Neural crest cell (in vitro differentiated cells): ENCODE results near the gene IMPDH1. TPM values are rescaled to one million over a fixed set of nuclear protein-coding genes. Genes with fewer than 3 reads are reported as not detected.

Experiments
- DNase-seq: peaks from one replicate; pipeline ENCODE4 v3.0.0; 2021; ENCODE audit warnings: low read depth, mixed read lengths, low spot score
- H3K27ac Mint-ChIP-seq: one replicate; pipeline ENCODE4 v1.8.0; 2021; ENCODE audit warnings: mild to moderate bottlenecking, mixed read lengths; ENCODE audit not compliant: unreplicated experiment
- H3K27me3 Mint-ChIP-seq: 2 replicates; pipeline ENCODE4 v1.8.0; 2021; ENCODE audit warnings: low read depth, mild to moderate bottlenecking, mixed read lengths
- H3K36me3 Mint-ChIP-seq: 2 replicates; pipeline ENCODE4 v1.8.0; 2021; ENCODE audit warnings: low read depth, mild to moderate bottlenecking, mixed read lengths
- H3K4me1 Mint-ChIP-seq: 2 replicates; pipeline ENCODE4 v1.8.0; 2021; ENCODE audit warnings: mixed read lengths
- H3K4me3 Mint-ChIP-seq: one replicate; pipeline ENCODE4 v1.8.0; 2021; ENCODE audit warnings: mild to moderate bottlenecking, mixed read lengths
- H3K9me3 Mint-ChIP-seq: 2 replicates; pipeline ENCODE4 v1.8.0; 2021; ENCODE audit warnings: mixed read lengths
- CTCF ChIP-seq: fragments of 200-600 bp; sonication (generic); conservative IDR thresholded peaks from 2 replicates; pipeline ENCODE4 v1.5.0; 2021; ENCODE audit warnings: antibody characterized with exemption, mild to moderate bottlenecking
- total RNA-seq: library from RNA; stranded (reverse); gene quantifications from 2 replicates; pipeline ENCODE4 v1.2.1, GENCODE V29; 2021

IMPDH1 gene
- total RNA-seq, 1 donor from 2014 or later: 56.7 TPM

DNA sequence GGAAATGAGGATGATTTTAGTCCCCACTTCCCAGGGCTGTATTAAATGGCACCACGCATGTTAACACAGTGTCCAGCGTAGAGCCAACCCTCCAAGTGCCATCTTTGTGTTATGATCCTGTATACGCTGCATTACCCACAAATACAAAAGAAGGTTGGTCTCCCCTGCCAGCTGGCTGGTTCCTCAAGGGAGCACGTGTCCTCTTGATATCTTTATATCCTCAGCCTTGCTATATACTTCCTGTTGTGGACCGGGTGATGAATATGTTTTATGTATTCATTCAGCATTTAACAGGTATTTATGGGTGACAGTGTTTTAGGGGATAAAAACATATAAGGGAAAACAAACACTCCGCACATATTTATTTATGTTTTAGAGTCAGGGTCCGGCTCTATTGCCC is 25.1 kb downstream of the IMPDH1 start:
- no peak for TF ChIP-seq CTCF
- Mint-ChIP-seq H3K27ac (no peak overlapping the region), H3K4me1 (peaks cover 36% of the 10 kb centered on the region), H3K9me3 (no peaks in the 10 kb centered on the region), H3K27me3 (no peaks in the 10 kb centered on the region), H3K4me3 (no peak overlapping the region), H3K36me3 (no peaks in the 10 kb centered on the region)
- DNase-seq: no peak

DNA sequence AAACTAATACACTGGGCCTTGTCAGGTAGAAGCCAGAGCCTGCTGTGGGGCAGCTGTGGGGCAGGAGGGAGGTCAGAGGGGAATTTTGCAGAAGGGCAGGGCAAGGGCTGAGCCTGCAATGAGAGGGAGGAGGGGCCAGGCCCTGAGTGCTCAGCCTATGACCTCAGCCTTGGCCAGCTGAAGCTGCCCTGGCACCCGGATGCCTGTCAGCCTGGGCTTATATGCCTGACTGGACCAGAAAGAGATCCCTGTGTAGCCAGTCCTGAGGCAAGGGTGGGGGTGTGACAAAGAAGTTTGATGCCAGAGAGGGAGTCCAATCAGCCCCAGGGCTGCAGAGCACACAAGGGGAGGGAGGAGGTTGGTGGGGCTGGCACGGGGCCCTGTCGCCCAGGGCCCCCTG is 26.0 kb downstream of the IMPDH1 start:
- peaks cover 34% of the 10 kb centered on the region for H3K4me1 Mint-ChIP-seq

GRCh38 chr7:128381161-128381821 is 28.5 kb downstream of the IMPDH1 start:
- Mint-ChIP-seq H3K27me3 (no peaks in the 10 kb centered on the region), H3K4me3 (no peak overlapping the region), H3K4me1 (peaks cover 19% of the 10 kb centered on the region), H3K36me3 (no peaks in the 10 kb centered on the region), H3K27ac (no peak overlapping the region), H3K9me3 (peaks cover 3% of the 10 kb centered on the region)
- TF ChIP-seq CTCF: peak; percentile 73
- peak; percentile 49 for DNase-seq

More for the DNA sequence above, 26.0 kb downstream of the IMPDH1 start:
- TF ChIP-seq CTCF: no peak
- Mint-ChIP-seq H3K36me3 (no peaks in the 10 kb centered on the region), H3K4me3 (no peak overlapping the region), H3K9me3 (no peaks in the 10 kb centered on the region), H3K27ac (peak overlapping the region; percentile 48), H3K27me3 (no peaks in the 10 kb centered on the region)
- no peak for DNase-seq

DNA sequence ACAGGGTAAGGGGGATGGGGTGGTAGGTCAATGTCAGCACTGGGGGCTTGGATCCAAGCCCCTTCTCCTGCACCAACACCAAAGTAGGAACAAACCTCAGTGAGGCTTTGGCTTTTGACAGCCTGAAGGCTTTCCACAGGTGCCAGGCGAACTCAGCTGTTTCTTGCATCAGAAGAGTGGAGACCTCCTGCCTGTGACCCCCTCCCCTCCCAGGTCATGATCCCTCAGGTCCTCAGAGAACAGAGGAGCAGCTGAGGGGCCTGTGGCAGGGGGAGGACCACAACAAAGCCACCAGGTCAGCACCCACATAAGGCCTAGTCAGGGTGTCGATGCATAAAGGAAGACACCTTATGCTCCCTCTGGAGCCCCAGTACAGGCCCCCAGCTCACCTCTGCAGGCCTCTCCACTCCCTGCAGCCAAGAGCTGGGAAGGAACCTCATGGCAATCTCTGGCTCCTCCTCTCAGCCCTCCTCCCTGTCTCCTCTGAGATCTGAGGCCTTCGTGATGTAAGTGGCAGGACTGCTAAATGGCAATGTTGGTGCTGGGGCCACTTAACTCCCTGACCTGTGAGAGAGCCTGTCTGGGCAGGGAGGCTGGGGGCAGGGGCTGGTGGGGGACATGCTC is 29.2 kb downstream of the IMPDH1 start:
- Mint-ChIP-seq H3K27ac (no peak overlapping the region), H3K36me3 (no peaks in the 10 kb centered on the region), H3K27me3 (no peaks in the 10 kb centered on the region), H3K4me1 (peaks cover 19% of the 10 kb centered on the region), H3K4me3 (no peak overlapping the region), H3K9me3 (peaks cover 3% of the 10 kb centered on the region)
- no peak for DNase-seq
- TF ChIP-seq CTCF: no peak

DNA sequence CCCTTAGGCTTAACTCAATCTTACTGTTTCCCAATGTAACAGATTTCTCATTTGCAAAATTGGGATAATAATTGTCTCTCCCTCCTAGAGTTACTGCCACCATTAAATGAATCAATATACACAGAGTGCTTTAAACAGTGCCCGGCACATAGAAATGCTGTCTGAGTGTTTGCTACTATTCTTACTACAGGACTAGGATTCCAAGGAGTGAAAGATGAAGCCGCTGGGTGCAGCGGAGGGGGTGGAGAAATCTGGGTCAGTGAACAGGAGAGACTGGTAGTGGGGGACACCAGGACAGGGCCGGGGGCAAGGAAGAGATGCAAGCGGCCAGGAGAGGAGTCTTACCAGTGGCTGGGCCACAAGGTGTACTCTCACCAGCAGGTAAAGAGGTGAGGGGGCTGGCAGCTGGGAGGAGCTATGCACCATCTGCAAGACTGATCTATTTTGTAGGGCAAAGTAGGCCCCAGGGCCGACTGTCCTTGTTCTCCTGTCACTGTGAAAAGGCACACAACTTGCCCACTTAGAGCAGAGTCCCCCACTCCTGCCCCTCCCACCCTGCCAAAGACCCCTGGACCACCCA is 29.8 kb downstream of the IMPDH1 start:
- Mint-ChIP-seq H3K27me3 (no peaks in the 10 kb centered on the region), H3K9me3 (peaks cover 3% of the 10 kb centered on the region), H3K36me3 (no peaks in the 10 kb centered on the region), H3K4me3 (no peak overlapping the region), H3K4me1 (peaks cover 19% of the 10 kb centered on the region), H3K27ac (no peak overlapping the region)
- no peak for DNase-seq
- TF ChIP-seq CTCF: no peak
